CD14-positive monocyte (primary cell): Measurements from ENCODE around the gene CALHM2. TPM values are rescaled to one million over a fixed set of nuclear protein-coding genes. Genes with fewer than 3 reads are reported as not detected.
A peak's percentile ranks its signal among the peaks of the same experiment; 100 is the strongest.

Source experiments
- DNase-seq, 3 donors: peaks; one replicate each; pipeline ENCODE4 v3.0.0-alpha.2; 2011 to 2022
- H2AFZ ChIP-seq: 2 replicates; pipeline ENCODE4 v1.6.0; 2012; ENCODE audit warnings: mild to moderate bottlenecking, low read depth, low read length, inconsistent platforms; ENCODE audit not compliant: insufficient read depth, poor library complexity, severe bottlenecking
- H3K27ac ChIP-seq, 2 donors: 1 replicate in 1 of 2; 2 replicates in 1 of 2; pipeline ENCODE4 v1.5.1; 2012 to 2013; ENCODE audit warnings: low read length in 2 of 2, control low read depth in 1 of 2, inconsistent platforms in 1 of 2, low read depth in 1 of 2, mild to moderate bottlenecking in 1 of 2
- H3K27me3 ChIP-seq, 2 donors: one replicate each; pipeline versions ENCODE4 v1.6.0 to v1.6.1; 2011 to 2013; ENCODE audit warnings: low read length in 2 of 2; ENCODE audit not compliant: control insufficient read depth in 2 of 2, insufficient read depth in 2 of 2
- H3K36me3 ChIP-seq, 2 donors: replicated peaks in 1 of 2; 1 replicate in 1 of 2; 2 replicates in 1 of 2; pipeline versions ENCODE4 v1.5.1 to v1.6.1; 2012 to 2013; ENCODE audit warnings: low read length in 2 of 2, control low read depth in 1 of 2, inconsistent platforms in 1 of 2, mild to moderate bottlenecking in 1 of 2; ENCODE audit not compliant: insufficient read depth in 2 of 2, control insufficient read depth in 1 of 2
- H3K4me1 ChIP-seq, 2 donors: 1 replicate in 1 of 2; 2 replicates in 1 of 2; pipeline versions ENCODE4 v1.5.1 to v1.6.1; 2012 to 2013; ENCODE audit warnings: low read length in 2 of 2, control low read depth in 1 of 2, inconsistent platforms in 1 of 2, mild to moderate bottlenecking in 1 of 2, moderate library complexity in 1 of 2; ENCODE audit not compliant: insufficient read depth in 2 of 2, control insufficient read depth in 1 of 2
- H3K4me2 ChIP-seq: replicated peaks from 2 replicates; pipeline ENCODE3; 2012; ENCODE audit warnings: low read length, moderate library complexity, mild to moderate bottlenecking; ENCODE audit not compliant: poor library complexity, severe bottlenecking; ENCODE audit errors: extremely low read depth
- H3K4me3 ChIP-seq, 3 experiments: fragments of 200-600 bp in 1 of 3; sonication (generic) in 1 of 3; replicated peaks in 1 of 3; 1 replicate in 2 of 3; 2 replicates in 1 of 3; pipeline ENCODE4 v1.5.1; 2011 to 2013; ENCODE audit warnings: low read length in 3 of 3, mild to moderate bottlenecking in 3 of 3, control low read depth in 2 of 3, low read depth in 2 of 3, inconsistent platforms in 1 of 3, moderate library complexity in 1 of 3
- H3K79me2 ChIP-seq: 2 replicates; pipeline ENCODE4 v1.6.0; 2012; ENCODE audit warnings: mild to moderate bottlenecking, control low read depth, inconsistent platforms, low read length, moderate library complexity; ENCODE audit not compliant: insufficient read depth
- H3K9ac ChIP-seq: 2 replicates; pipeline ENCODE4 v1.6.0; 2017; ENCODE audit warnings: low read length, mild to moderate bottlenecking; ENCODE audit not compliant: insufficient read depth, poor library complexity, severe bottlenecking
- H3K9me3 ChIP-seq, 2 donors: replicated peaks in 1 of 2; 1 replicate in 1 of 2; 2 replicates in 1 of 2; pipeline versions ENCODE4 v1.5.1 to v1.6.1; 2012 to 2013; ENCODE audit warnings: low read length in 2 of 2, control low read depth in 1 of 2; ENCODE audit not compliant: control insufficient read depth in 1 of 2, insufficient read depth in 1 of 2
- H4K20me1 ChIP-seq: 2 replicates; pipeline ENCODE4 v1.6.0; 2012; ENCODE audit warnings: mild to moderate bottlenecking, low read length, control low read depth, moderate library complexity; ENCODE audit not compliant: insufficient read depth
- H3K27ac Mint-ChIP-seq, 7 donors: one replicate each; pipeline ENCODE4 v1.8.0; 2020; ENCODE audit warnings: mild to moderate bottlenecking in 7 of 7, mixed read lengths in 7 of 7, moderate library complexity in 6 of 7, inconsistent platforms in 2 of 7
- H3K27me3 Mint-ChIP-seq, 3 donors: one replicate each; pipeline ENCODE4 v1.8.0; 2021 to 2022; ENCODE audit warnings: low read depth in 3 of 3, mild to moderate bottlenecking in 3 of 3, mixed read lengths in 3 of 3, moderate library complexity in 3 of 3, inconsistent platforms in 1 of 3
- H3K36me3 Mint-ChIP-seq, 2 donors: one replicate each; pipeline ENCODE4 v1.8.0; 2020; ENCODE audit warnings: mixed read lengths in 2 of 2, inconsistent platforms in 1 of 2, mild to moderate bottlenecking in 1 of 2
- H3K4me1 Mint-ChIP-seq: one replicate; pipeline ENCODE4 v1.8.0; 2020; ENCODE audit warnings: mild to moderate bottlenecking, mixed read lengths
- H3K4me3 Mint-ChIP-seq, 2 donors: one replicate each; pipeline ENCODE4 v1.8.0; 2020; ENCODE audit warnings: mild to moderate bottlenecking in 2 of 2, mixed read lengths in 2 of 2, moderate library complexity in 1 of 2
- H3K9me3 Mint-ChIP-seq, 7 donors: one replicate each; pipeline ENCODE4 v1.8.0; 2020 to 2022; ENCODE audit warnings: mixed read lengths in 7 of 7, mild to moderate bottlenecking in 6 of 7, moderate library complexity in 6 of 7, inconsistent platforms in 2 of 7
- CTCF ChIP-seq: fragments of 200-600 bp; IDR thresholded peaks from one replicate; pipeline ENCODE4 v1.8.0; 2022; ENCODE audit warnings: antibody characterized with exemption, mild to moderate bottlenecking
- WGBS: methylation state at CpG from one replicate; pipeline ENCODE4 v1.1.5; 2013; ENCODE audit warnings: missing lambda C conversion rate; ENCODE audit not compliant: insufficient coverage; 5-methylcytosine and 5-hydroxymethylcytosine counted together
- intact Hi-C, 2 donors: fragments of 100-400 bp; cut with micrococcal nuclease; formaldehyde crosslinking; loops; one replicate each; pipeline versions ENCODE4 v1.15.0 to v1.15.1; 2023
- polyA plus RNA-seq, 3 donors: library from polyadenylated mRNA; depleted of rRNA in 1 of 3; unstranded in 2 of 3; stranded (reverse) in 1 of 3; fragments of 300-500 nt in 2 of 3; fragments of >200 nt in 1 of 3; fragmentation: Illumina TruSeq in 2 of 3; gene quantifications; 1 replicate in 2 of 3; 2 replicates in 1 of 3; pipeline ENCODE4 v1.2.3, GENCODE V29; 2012 to 2021

Gene CALHM2
- polyA plus RNA-seq, 3 donors: 48.4 to 80.7 (median 66.5) TPM

- Mint-ChIP-seq H3K4me1 (peaks cover 67% of the 10 kb centered on the region), H3K27ac (peak overlapping the region in 6 of 7 donors; percentile 53 to 93 (median 86)), H3K4me3 (peak overlapping the region; percentile 93 to 98), H3K27me3 (peaks cover 1 to 7% (median 6%) of the 10 kb centered on the region in 3 donors), H3K9me3 (no peaks in the 10 kb centered on the region), H3K36me3 (peaks cover 39 to 47% of the 10 kb centered on the region in 2 donors)
- intact Hi-C loops: loop anchor here in 1 of 2 donors (5.0 kb wide), 1 partner anchor 36 kb away; no protein-coding TSS in a partner anchor
- Histone ChIP-seq H4K20me1 (peaks cover 46% of the 10 kb centered on the region), H3K4me1 (peaks cover 43 to 67% of the 10 kb centered on the region in 2 donors), H3K4me3 (peak overlapping the region; percentile 73 to 96 (median 94)), H3K27ac (peak overlapping the region; percentile 48 to 77), H3K79me2 (peaks cover 57% of the 10 kb centered on the region), H2AFZ (peak overlapping the region; percentile 95), H3K9me3 (no peaks in the 10 kb centered on the region), H3K9ac (peak overlapping the region; percentile 72), H3K27me3 (no peaks in the 10 kb centered on the region), H3K36me3 (peaks cover 38 to 46% of the 10 kb centered on the region in 2 donors), H3K4me2 (peak overlapping the region; percentile 93)
- peak in 2 of 3 donors; percentile 30 to 35 for DNase-seq
- WGBS: 0% methylated on average over 9 of the region's 14 CpGs
- TF ChIP-seq CTCF: no peak
Measured at GRCh38 chr10:103451091-103451813, 918 bp downstream of the CALHM2 start.

GRCh38 chr10:103450201-103450695, 1.9 kb downstream of the CALHM2 start:
- intact Hi-C loops: loop anchor here in 1 of 2 donors (5.0 kb wide), 1 partner anchor 37 kb away; no protein-coding TSS in a partner anchor
- H3K9ac ChIP-seq: peak overlapping the region; percentile 72
- no peak for TF ChIP-seq CTCF

More at GRCh38 chr10:103450201-103450695, 1.9 kb downstream of the CALHM2 start:
- peak overlapping the region in 3 of 7 donors; percentile 76 to 87 (median 83) for H3K27ac Mint-ChIP-seq
- H3K36me3 Mint-ChIP-seq: peaks cover 49 to 57% of the 10 kb centered on the region in 2 donors
- peaks cover 43 to 67% of the 10 kb centered on the region in 2 donors for H3K4me1 ChIP-seq
- peak overlapping the region; percentile 93 for H3K4me2 ChIP-seq
- H3K27me3 Mint-ChIP-seq: peaks cover 1 to 7% (median 6%) of the 10 kb centered on the region in 3 donors
- peak overlapping the region; percentile 93 to 98 for H3K4me3 Mint-ChIP-seq
- H3K79me2 ChIP-seq: peaks cover 60% of the 10 kb centered on the region
- no peaks in the 10 kb centered on the region for H3K27me3 ChIP-seq
- peak overlapping the region in 1 of 2 donors; percentile 77 for H3K27ac ChIP-seq
- H3K4me1 Mint-ChIP-seq: peaks cover 67% of the 10 kb centered on the region
- DNase-seq: no peak
- no peaks in the 10 kb centered on the region for H3K9me3 ChIP-seq
- peaks cover 56% of the 10 kb centered on the region for H4K20me1 ChIP-seq
- WGBS: 86% methylated on average over 12 of the region's 12 CpGs
- peaks cover 48 to 56% of the 10 kb centered on the region in 2 donors for H3K36me3 ChIP-seq
- no peaks in the 10 kb centered on the region for H3K9me3 Mint-ChIP-seq
- H3K4me3 ChIP-seq: peak overlapping the region; percentile 73 to 96 (median 94)
- H2AFZ ChIP-seq: no peak overlapping the region
